ENCODE results near the gene HS1BP3.

The HS1BP3 gene

GRCh38 chr2:20624156-20624883 is 26.6 kb downstream of the HS1BP3 start:
- Histone ChIP-seq H3K9ac (no peak overlapping the region), H3K36me3 (ENCODE audit: control insufficient read depth, insufficient read depth, low read length) (no peaks in the 10 kb centered on the region)

GRCh38 chr2:20623741-20624155 is 27.1 kb downstream of the HS1BP3 start:
- Histone ChIP-seq H3K27ac (no peak overlapping the region), H3K36me3 (ENCODE audit: control insufficient read depth, insufficient read depth, low read length) (no peaks in the 10 kb centered on the region), H3K9ac (no peak overlapping the region), H3K4me2 (ENCODE audit: low read length) (no peak overlapping the region), H3K79me2 (peaks cover 5% of the 10 kb centered on the region), H2AFZ (no peak overlapping the region), H3K4me3 (ENCODE audit: low read depth, low read length) (no peak overlapping the region), H3K4me1 (no peaks in the 10 kb centered on the region), H3K27me3 (ENCODE audit: control insufficient read depth, insufficient read depth, low read length) (no peaks in the 10 kb centered on the region), H3K9me3 (ENCODE audit: control insufficient read depth, low read length) (no peaks in the 10 kb centered on the region)
- TF ChIP-seq CTCF (IDR thresholded peaks at IDR 0.05), result no peak

More at GRCh38 chr2:20624156-20624883, 26.6 kb downstream of the HS1BP3 start:
- Histone ChIP-seq H3K79me2 (peaks cover 7% of the 10 kb centered on the region), H2AFZ (no peak overlapping the region), H3K27me3 (ENCODE audit: control insufficient read depth, insufficient read depth, low read length) (no peaks in the 10 kb centered on the region), H3K9me3 (ENCODE audit: control insufficient read depth, low read length) (no peaks in the 10 kb centered on the region), H3K4me2 (ENCODE audit: low read length) (no peak overlapping the region), H3K4me3 (ENCODE audit: low read depth, low read length) (no peak overlapping the region), H3K27ac (no peak overlapping the region), H3K4me1 (no peaks in the 10 kb centered on the region)
- TF ChIP-seq CTCF (IDR thresholded peaks at IDR 0.05), result no peak

GRCh38 chr2:20623241-20623640 is 27.7 kb downstream of the HS1BP3 start:
- no peak overlapping the region for H3K4me3 ChIP-seq (ENCODE audit: low read depth, low read length)
- no peak overlapping the region for H3K27ac ChIP-seq
- TF ChIP-seq CTCF (IDR thresholded peaks at IDR 0.05), result no peak
- H3K79me2 ChIP-seq, result peaks cover 2% of the 10 kb centered on the region
- H3K4me1 ChIP-seq, result peaks cover 2% of the 10 kb centered on the region
- H3K4me2 ChIP-seq (ENCODE audit: low read length), result no peak overlapping the region
- no peaks in the 10 kb centered on the region for H3K9me3 ChIP-seq (ENCODE audit: control insufficient read depth, low read length)
- H3K36me3 ChIP-seq (ENCODE audit: control insufficient read depth, insufficient read depth, low read length), result no peaks in the 10 kb centered on the region
- H2AFZ ChIP-seq, result no peak overlapping the region
- H3K9ac ChIP-seq, result no peak overlapping the region
- H3K27me3 ChIP-seq (ENCODE audit: control insufficient read depth, insufficient read depth, low read length), result no peaks in the 10 kb centered on the region

GRCh38 chr2:20622731-20623130 is 28.2 kb downstream of the HS1BP3 start:
- Histone ChIP-seq H3K4me2 (ENCODE audit: low read length) (no peak overlapping the region), H3K79me2 (no peaks in the 10 kb centered on the region), H3K9ac (no peak overlapping the region), H3K27ac (no peak overlapping the region), H3K36me3 (ENCODE audit: control insufficient read depth, insufficient read depth, low read length) (no peaks in the 10 kb centered on the region), H3K27me3 (ENCODE audit: control insufficient read depth, insufficient read depth, low read length) (no peaks in the 10 kb centered on the region), H3K4me3 (ENCODE audit: low read depth, low read length) (no peak overlapping the region), H2AFZ (no peak overlapping the region), H3K4me1 (peaks cover 7% of the 10 kb centered on the region), H3K9me3 (ENCODE audit: control insufficient read depth, low read length) (no peaks in the 10 kb centered on the region)
- TF ChIP-seq CTCF (IDR thresholded peaks at IDR 0.05), result no peak

- Histone ChIP-seq H3K4me3 (ENCODE audit: low read depth, low read length) (no peak overlapping the region), H3K27me3 (ENCODE audit: control insufficient read depth, insufficient read depth, low read length) (no peaks in the 10 kb centered on the region), H3K4me1 (peaks cover 9% of the 10 kb centered on the region), H3K4me2 (ENCODE audit: low read length) (no peak overlapping the region), H2AFZ (no peak overlapping the region), H3K79me2 (no peaks in the 10 kb centered on the region), H3K27ac (no peak overlapping the region), H3K9ac (no peak overlapping the region), H3K36me3 (ENCODE audit: control insufficient read depth, insufficient read depth, low read length) (no peaks in the 10 kb centered on the region), H3K9me3 (ENCODE audit: control insufficient read depth, low read length) (no peaks in the 10 kb centered on the region)
- TF ChIP-seq CTCF (IDR thresholded peaks at IDR 0.05), result no peak
These were observed 28.6 kb downstream of the HS1BP3 start for GRCh38 chr2:20622296-20622686.
